GM23338 (cell line): ENCODE data around the gene TPCN2.
A peak's percentile ranks its signal among the peaks of the same experiment; 100 is the strongest.

ENCODE experiments used
- CREB1 ChIP-seq: fragments of 250-450 bp; sonication (Bioruptor Pico); IDR thresholded peaks from 2 replicates; pipeline ENCODE4 v1.5.0; 2020; ENCODE audit warnings: low read depth, mild to moderate bottlenecking, moderate library complexity
- EZH2 ChIP-seq: fragments of 200-600 bp; sonication (generic); IDR thresholded peaks from one replicate; pipeline ENCODE4 v1.8.0; 2017; ENCODE audit warnings: antibody characterized with exemption, mild to moderate bottlenecking, low read depth; ENCODE audit not compliant: unreplicated experiment
- EZH2phosphoT487 ChIP-seq: fragments of 200-600 bp; sonication (generic); IDR thresholded peaks from one replicate; pipeline ENCODE4 v1.8.1; 2018; ENCODE audit warnings: antibody characterized with exemption; ENCODE audit not compliant: unreplicated experiment
- POLR2AphosphoS5 ChIP-seq: IDR thresholded peaks from 2 replicates; pipeline ENCODE4 v1.6.1; 2016; ENCODE audit warnings: antibody characterized with exemption, low read depth
- TF ChIP-seq, protein P1 (sequence below): IDR thresholded peaks from one replicate; pipeline ENCODE4 v1.6.1; 2018; ENCODE audit warnings: antibody characterized with exemption; ENCODE audit not compliant: unreplicated experiment
- TF ChIP-seq, protein P2 (sequence below), 2 experiments: fragments of 200-600 bp in 1 of 2; sonication (generic) in 1 of 2; conservative IDR thresholded peaks; 2 replicates each; pipeline versions ENCODE4 v1.5.1 to v1.6.1; 2016 to 2017; ENCODE audit warnings: antibody characterized with exemption in 2 of 2, low read depth in 2 of 2, mild to moderate bottlenecking in 2 of 2, moderate library complexity in 1 of 2
- TF ChIP-seq, protein P3 (sequence below): IDR thresholded peaks from 2 replicates; pipeline ENCODE4 v1.6.1; 2016; ENCODE audit warnings: antibody characterized with exemption

DNA sequence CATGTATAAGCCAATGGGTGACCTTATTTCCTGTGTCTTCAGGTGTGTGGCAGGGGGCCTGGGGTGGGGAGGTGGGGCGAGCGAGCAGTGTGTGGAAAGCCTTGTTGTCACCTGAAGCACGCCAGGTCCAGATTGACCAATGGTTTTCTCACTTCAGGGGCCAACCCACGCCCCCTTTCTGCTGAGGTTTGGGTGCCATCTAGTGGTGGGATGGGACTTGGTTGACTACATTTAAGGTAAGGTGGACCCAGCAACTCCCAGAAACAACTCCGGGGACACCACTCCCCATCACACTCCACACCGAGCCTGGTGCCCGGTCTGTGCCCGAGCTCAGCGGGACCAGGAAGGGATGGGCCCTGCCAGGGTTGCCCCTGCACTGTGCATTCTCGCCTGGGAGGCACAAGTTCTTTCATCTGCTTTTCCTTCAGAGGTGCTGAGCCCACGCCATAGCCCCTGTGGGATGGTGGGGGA, 40.0 kb downstream of the TPCN2 start:
- TF ChIP-seq, protein P1, sequence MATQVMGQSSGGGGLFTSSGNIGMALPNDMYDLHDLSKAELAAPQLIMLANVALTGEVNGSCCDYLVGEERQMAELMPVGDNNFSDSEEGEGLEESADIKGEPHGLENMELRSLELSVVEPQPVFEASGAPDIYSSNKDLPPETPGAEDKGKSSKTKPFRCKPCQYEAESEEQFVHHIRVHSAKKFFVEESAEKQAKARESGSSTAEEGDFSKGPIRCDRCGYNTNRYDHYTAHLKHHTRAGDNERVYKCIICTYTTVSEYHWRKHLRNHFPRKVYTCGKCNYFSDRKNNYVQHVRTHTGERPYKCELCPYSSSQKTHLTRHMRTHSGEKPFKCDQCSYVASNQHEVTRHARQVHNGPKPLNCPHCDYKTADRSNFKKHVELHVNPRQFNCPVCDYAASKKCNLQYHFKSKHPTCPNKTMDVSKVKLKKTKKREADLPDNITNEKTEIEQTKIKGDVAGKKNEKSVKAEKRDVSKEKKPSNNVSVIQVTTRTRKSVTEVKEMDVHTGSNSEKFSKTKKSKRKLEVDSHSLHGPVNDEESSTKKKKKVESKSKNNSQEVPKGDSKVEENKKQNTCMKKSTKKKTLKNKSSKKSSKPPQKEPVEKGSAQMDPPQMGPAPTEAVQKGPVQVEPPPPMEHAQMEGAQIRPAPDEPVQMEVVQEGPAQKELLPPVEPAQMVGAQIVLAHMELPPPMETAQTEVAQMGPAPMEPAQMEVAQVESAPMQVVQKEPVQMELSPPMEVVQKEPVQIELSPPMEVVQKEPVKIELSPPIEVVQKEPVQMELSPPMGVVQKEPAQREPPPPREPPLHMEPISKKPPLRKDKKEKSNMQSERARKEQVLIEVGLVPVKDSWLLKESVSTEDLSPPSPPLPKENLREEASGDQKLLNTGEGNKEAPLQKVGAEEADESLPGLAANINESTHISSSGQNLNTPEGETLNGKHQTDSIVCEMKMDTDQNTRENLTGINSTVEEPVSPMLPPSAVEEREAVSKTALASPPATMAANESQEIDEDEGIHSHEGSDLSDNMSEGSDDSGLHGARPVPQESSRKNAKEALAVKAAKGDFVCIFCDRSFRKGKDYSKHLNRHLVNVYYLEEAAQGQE: no peak
- TF ChIP-seq, protein P2, sequence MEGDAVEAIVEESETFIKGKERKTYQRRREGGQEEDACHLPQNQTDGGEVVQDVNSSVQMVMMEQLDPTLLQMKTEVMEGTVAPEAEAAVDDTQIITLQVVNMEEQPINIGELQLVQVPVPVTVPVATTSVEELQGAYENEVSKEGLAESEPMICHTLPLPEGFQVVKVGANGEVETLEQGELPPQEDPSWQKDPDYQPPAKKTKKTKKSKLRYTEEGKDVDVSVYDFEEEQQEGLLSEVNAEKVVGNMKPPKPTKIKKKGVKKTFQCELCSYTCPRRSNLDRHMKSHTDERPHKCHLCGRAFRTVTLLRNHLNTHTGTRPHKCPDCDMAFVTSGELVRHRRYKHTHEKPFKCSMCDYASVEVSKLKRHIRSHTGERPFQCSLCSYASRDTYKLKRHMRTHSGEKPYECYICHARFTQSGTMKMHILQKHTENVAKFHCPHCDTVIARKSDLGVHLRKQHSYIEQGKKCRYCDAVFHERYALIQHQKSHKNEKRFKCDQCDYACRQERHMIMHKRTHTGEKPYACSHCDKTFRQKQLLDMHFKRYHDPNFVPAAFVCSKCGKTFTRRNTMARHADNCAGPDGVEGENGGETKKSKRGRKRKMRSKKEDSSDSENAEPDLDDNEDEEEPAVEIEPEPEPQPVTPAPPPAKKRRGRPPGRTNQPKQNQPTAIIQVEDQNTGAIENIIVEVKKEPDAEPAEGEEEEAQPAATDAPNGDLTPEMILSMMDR (conservative IDR thresholded peaks at IDR 0.05; ENCODE audit: low read depth in 2 of 2): peak; percentile 72 to 94
- TF ChIP-seq EZH2 (no peak), POLR2AphosphoS5 (peak; percentile 31; the same call in 1 of the 2 replicates), CREB1 (no peak), EZH2phosphoT487 (no peak)
- TF ChIP-seq, protein P3, sequence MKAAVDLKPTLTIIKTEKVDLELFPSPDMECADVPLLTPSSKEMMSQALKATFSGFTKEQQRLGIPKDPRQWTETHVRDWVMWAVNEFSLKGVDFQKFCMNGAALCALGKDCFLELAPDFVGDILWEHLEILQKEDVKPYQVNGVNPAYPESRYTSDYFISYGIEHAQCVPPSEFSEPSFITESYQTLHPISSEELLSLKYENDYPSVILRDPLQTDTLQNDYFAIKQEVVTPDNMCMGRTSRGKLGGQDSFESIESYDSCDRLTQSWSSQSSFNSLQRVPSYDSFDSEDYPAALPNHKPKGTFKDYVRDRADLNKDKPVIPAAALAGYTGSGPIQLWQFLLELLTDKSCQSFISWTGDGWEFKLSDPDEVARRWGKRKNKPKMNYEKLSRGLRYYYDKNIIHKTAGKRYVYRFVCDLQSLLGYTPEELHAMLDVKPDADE: no peak
